Measurements from ENCODE around the gene DPAGT1.

GRCh38 chr11:119144825-119145486, 43.3 kb upstream of the DPAGT1 start:
- TF ChIP-seq CTCF (IDR thresholded peaks at IDR 0.05): peak; percentile 48 to 71 (median 58)
- TF ChIP-seq POLR2A (IDR thresholded peaks at IDR 0.05): no peak

Data from uterus (tissue), 2 donors.